Neural progenitor cell (in vitro differentiated cells): ENCODE measurements around the gene TOP2A.

Source experiments
- EZH2 ChIP-seq: fragments of 200-600 bp; sonication (generic); IDR thresholded peaks from 2 replicates; pipeline ENCODE4 v1.6.1; 2017; ENCODE audit warnings: antibody characterized with exemption, mild to moderate bottlenecking, moderate library complexity
- EZH2phosphoT487 ChIP-seq: fragments of 200-600 bp; sonication (generic); IDR thresholded peaks from 2 replicates; pipeline ENCODE4 v1.6.1; 2017; ENCODE audit warnings: antibody characterized with exemption
- TF ChIP-seq, protein P1 (sequence below): fragments of 200-600 bp; sonication (generic); IDR thresholded peaks from 2 replicates; pipeline ENCODE4 v1.5.1; 2017; ENCODE audit warnings: antibody characterized with exemption, mild to moderate bottlenecking

DNA sequence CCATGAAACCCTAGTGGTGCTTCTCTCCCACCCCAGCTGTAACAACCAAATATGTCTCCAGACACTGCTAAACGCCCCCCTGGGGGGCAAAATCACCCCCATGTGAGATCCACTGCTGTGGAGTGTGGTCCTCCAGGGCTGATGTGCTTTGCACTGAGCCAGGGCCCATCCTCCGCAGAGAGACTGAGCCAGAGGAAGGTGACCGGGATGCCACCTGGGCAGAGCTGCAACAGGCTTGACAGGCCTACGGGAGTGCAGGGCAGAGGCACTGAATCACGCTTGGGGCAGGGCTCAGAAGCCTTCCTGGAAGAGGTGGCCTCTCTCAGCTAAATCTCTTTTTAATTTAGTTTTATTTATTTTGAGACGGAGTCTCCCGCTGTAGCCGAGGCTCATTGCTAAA lies 57.6 kb downstream of the TOP2A start:
- TF ChIP-seq, protein P1, sequence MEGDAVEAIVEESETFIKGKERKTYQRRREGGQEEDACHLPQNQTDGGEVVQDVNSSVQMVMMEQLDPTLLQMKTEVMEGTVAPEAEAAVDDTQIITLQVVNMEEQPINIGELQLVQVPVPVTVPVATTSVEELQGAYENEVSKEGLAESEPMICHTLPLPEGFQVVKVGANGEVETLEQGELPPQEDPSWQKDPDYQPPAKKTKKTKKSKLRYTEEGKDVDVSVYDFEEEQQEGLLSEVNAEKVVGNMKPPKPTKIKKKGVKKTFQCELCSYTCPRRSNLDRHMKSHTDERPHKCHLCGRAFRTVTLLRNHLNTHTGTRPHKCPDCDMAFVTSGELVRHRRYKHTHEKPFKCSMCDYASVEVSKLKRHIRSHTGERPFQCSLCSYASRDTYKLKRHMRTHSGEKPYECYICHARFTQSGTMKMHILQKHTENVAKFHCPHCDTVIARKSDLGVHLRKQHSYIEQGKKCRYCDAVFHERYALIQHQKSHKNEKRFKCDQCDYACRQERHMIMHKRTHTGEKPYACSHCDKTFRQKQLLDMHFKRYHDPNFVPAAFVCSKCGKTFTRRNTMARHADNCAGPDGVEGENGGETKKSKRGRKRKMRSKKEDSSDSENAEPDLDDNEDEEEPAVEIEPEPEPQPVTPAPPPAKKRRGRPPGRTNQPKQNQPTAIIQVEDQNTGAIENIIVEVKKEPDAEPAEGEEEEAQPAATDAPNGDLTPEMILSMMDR, result no peak
- TF ChIP-seq EZH2 (no peak), EZH2phosphoT487 (no peak)
